NK-92 treated with Interleukin-12 subunit alpha and Interleukin-12 subunit beta, amount 100 ng/mL, for 24 hours (cell line): ENCODE results near the gene GUCA2A.

ENCODE experiments used
- DNase-seq: peaks from one replicate; lab custom pipeline; 2025; lab: John Stamatoyannopoulos, UW

The GUCA2A gene

GRCh38 chr1:42176902-42177519, 12.5 kb upstream of the GUCA2A start:
- DNase-seq: no peak

- DNase-seq: no peak
Observed at GRCh38 chr1:42175314-42176054, 10.9 kb upstream of the GUCA2A start.

GRCh38 chr1:42173961-42174735, 9.6 kb upstream of the GUCA2A start:
- no peak for DNase-seq

- peak; percentile 32 for DNase-seq
Observed at GRCh38 chr1:42173155-42173933, 8.8 kb upstream of the GUCA2A start.

GRCh38 chr1:42172381-42173133, 8.0 kb upstream of the GUCA2A start:
- no peak for DNase-seq

GRCh38 chr1:42171679-42172266, 7.2 kb upstream of the GUCA2A start:
- no peak for DNase-seq

- no peak for DNase-seq
Observed at GRCh38 chr1:42170779-42171621, 6.5 kb upstream of the GUCA2A start.

GRCh38 chr1:42168763-42169162, 4.2 kb upstream of the GUCA2A start:
- DNase-seq: no peak

- DNase-seq: no peak
Observed at GRCh38 chr1:42168391-42168670, 3.8 kb upstream of the GUCA2A start.

- no peak for DNase-seq
Observed at GRCh38 chr1:42167611-42168390, 3.3 kb upstream of the GUCA2A start.

- DNase-seq: no peak
Observed at GRCh38 chr1:42165511-42166210, 1.1 kb upstream of the GUCA2A start.

- no peak for DNase-seq
Observed at GRCh38 chr1:42163536-42164503, 725 bp downstream of the GUCA2A start.

GRCh38 chr1:42163114-42163513, 1.4 kb downstream of the GUCA2A start:
- DNase-seq: no peak

GRCh38 chr1:42162181-42162580, 2.4 kb downstream of the GUCA2A start:
- no peak for DNase-seq

- DNase-seq: no peak
Observed at GRCh38 chr1:42158189-42158588, 6.4 kb downstream of the GUCA2A start.

GRCh38 chr1:42157667-42158066, 6.9 kb downstream of the GUCA2A start:
- DNase-seq: no peak

- no peak for DNase-seq
Observed at GRCh38 chr1:42155362-42155761, 9.2 kb downstream of the GUCA2A start.

- no peak for DNase-seq
Observed at GRCh38 chr1:42154685-42155084, 9.9 kb downstream of the GUCA2A start.
